ENCODE results near the gene GADD45B.

GADD45B gene

DNA sequence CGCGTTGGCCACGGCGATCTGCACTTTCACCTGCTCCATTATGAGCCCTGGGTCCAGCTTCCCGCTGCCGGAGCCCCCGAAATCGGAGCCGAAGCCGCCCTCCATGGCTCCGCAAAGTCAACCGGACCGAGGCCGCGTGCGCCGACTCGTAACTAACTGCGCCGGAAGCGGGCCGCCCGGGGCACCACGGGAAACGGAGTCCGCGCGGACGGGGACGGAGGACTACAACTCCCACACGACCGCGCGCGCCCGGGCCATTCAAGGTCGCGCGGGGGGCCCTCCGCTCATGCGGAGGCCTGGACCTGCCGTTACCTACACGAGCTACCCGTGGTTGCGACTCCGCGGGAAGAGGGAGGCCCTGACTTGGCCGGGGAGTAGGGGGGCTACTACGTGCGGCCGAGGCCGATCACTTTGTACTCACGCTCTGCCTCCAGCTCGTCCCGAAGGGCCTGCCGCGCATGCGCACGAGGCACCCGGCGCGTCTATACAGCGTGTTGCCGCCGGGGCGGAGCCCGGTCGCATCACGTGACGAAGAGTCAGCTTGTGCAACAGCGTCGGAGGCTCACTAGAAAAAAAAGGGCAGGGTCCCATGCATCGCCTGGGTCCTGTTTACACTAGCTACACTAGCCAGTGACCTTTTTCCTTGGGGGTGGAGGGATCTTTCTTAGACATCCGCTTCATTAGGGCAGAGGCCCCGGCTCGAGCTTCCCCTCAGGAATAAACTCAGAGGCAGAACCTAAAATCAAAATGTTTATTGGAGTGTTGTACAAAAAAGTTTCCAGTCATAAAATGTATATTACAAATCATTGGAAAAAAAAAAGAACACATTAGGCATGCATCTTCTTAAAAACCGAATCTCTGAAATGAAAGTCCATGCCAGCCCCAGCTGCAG lies 48.3 kb upstream of the GADD45B start, which contains the start of gene TIMM13 (continued):
- TF ChIP-seq ZNF335 (tag by site-specific recombination; conservative IDR thresholded peaks at IDR 0.05) (peak; percentile 99), SCRT2 (tag by site-specific recombination; IDR thresholded peaks at IDR 0.05) (peak; percentile 95), BCL11A (tag by site-specific recombination; IDR thresholded peaks at IDR 0.05; ENCODE audit: low read depth) (peak; percentile 9; the same call in 1 of the 2 replicates), ZNF426 (tag by site-specific recombination; IDR thresholded peaks at IDR 0.05) (no peak), WT1 (tag by site-specific recombination; IDR thresholded peaks at IDR 0.05) (0 out of 2 replicates have a peak, but pooled peaks have one; percentile 25), SCRT1 (tag by site-specific recombination; IDR thresholded peaks at IDR 0.05; ENCODE audit: borderline replicate concordance) (0 out of 2 replicates have a peak, but pooled peaks have one; percentile 28), PRDM10 (tag by site-specific recombination; IDR thresholded peaks at IDR 0.05) (peak; percentile 93), SALL2 (tag by site-specific recombination; IDR thresholded peaks at IDR 0.05; ENCODE audit: borderline replicate concordance) (no peak), ZBTB44 (tag by site-specific recombination; IDR thresholded peaks at IDR 0.05) (peak; percentile 33; the same call in 1 of the 2 replicates), KLF7 (tag by site-specific recombination; IDR thresholded peaks at IDR 0.05; ENCODE audit: borderline replicate concordance) (no peak), SP7 (tag by site-specific recombination; IDR thresholded peaks at IDR 0.05) (peak; percentile 49), ZNF600 (tag by site-specific recombination; IDR thresholded peaks at IDR 0.05) (no peak), ZXDB (tag by site-specific recombination; IDR thresholded peaks at IDR 0.05) (peak; percentile 94), KLF9 (tag by site-specific recombination; IDR thresholded peaks at IDR 0.05; ENCODE audit: low read depth) (peak; percentile 26), ZBTB8A (tag by site-specific recombination; IDR thresholded peaks at IDR 0.05) (no peak; the same call in 1 of the 2 replicates), ZNF660 (tag by site-specific recombination; IDR thresholded peaks at IDR 0.05) (peak; percentile 37; the same call in 1 of the 2 replicates), ZFHX2 (tag by site-specific recombination; conservative IDR thresholded peaks at IDR 0.05) (peak; percentile 48; the same call in 1 of the 2 replicates), ZNF670 (tag by site-specific recombination; IDR thresholded peaks at IDR 0.05; ENCODE audit: low read depth) (no peak), ZNF138 (tag by site-specific recombination; IDR thresholded peaks at IDR 0.05; ENCODE audit: borderline replicate concordance) (no peak), ZNF10 (tag by site-specific recombination; IDR thresholded peaks at IDR 0.05) (no peak), ZNF19 (tag by site-specific recombination; IDR thresholded peaks at IDR 0.05; ENCODE audit: low read depth) (no peak), ZNF184 (tag by site-specific recombination; IDR thresholded peaks at IDR 0.05) (no peak)
- TF ChIP-seq, protein P1, sequence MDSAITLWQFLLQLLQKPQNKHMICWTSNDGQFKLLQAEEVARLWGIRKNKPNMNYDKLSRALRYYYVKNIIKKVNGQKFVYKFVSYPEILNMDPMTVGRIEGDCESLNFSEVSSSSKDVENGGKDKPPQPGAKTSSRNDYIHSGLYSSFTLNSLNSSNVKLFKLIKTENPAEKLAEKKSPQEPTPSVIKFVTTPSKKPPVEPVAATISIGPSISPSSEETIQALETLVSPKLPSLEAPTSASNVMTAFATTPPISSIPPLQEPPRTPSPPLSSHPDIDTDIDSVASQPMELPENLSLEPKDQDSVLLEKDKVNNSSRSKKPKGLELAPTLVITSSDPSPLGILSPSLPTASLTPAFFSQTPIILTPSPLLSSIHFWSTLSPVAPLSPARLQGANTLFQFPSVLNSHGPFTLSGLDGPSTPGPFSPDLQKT (IDR thresholded peaks at IDR 0.05; ENCODE audit: borderline replicate concordance, low read depth, low read length), result 0 out of 2 replicates have a peak, but pooled peaks have one; percentile 53

All from HEK293 (cell line).